GM21390 (cell line): ENCODE results near the gene LRRTM1.

Source experiments
- ATAC-seq: cut with Tn5 transposase; IDR thresholded peaks from one replicate; pipeline ENCODE4 v1.9.1; 2021; ENCODE audit not compliant: unreplicated experiment

LRRTM1 gene

DNA sequence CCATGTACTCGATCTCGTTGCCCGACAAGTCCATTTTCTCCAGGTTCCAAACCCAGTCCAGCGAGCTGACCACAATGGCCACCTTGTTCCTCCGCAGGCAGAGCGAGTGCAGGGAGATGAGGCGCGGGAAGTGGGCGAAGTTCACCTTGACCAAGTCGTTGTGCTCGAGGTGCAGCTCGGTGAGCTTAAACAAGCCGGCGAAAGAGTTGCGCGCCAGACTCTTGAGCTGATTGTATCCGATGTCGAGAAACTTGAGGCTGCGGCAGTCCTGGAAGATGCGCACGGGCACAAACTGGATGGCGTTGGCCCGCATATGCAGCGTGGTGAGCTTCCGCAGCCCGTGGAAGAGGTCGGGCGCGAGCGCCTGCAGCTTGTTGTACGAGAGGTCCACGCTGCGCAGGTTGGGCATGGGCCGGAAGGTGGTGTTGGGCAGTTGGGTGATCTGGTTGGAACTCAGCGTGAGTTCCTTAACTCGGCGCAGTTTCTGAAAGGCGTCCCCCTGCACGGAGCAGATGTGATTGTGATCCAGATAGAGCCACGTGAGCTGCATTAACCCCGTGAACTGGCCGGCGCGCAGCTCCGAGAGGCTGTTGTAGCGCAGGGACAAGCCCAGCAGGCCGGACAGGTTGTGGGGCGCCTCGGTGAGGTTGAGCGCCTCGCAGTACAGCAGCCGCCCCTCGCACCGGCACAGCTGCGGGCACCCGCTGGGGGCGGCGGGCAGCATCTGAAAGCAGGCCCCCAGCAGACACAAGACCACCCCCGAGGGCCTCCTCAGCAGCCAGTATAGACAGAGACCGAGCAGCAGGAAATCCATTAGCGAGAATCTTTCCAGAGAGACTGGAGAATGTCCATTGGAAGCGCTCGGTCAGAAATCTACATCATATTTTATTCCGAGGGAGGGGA lies 1.3 kb downstream of the LRRTM1 start:
- no peak for ATAC-seq

DNA sequence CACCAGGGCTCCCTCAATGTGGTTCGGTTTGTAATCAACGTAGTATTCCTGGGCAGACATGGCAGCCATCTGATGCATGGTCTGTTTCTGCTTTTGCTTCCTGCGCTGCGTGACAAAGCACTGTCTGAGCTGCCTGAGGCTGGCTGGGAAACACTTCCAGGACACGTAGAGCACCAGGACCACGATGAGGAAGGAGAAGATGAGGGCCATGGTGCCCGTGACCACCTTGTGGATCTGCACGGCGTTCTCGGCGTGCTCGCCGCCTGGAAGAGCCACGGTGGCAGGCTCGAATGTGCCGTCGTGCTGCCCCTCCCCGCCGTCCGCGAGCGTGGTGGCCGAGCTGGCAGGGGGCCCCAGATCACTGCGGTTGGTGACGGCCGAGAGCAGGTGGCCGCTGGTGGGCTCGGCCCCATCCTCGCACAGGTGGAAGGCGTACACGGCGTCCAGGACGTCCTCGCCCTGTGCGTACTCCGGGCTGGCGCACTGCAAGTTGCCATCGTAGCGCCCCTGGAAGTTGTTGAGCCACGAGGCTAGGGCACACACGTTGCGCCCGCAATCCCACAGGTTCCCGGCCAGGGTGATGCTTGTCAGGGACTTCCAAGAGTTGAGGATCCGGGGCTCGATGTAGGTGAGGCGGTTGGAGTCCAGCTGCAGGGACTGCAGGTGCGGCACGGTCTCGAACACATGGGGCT lies 2.1 kb downstream of the LRRTM1 start:
- no peak for ATAC-seq

DNA sequence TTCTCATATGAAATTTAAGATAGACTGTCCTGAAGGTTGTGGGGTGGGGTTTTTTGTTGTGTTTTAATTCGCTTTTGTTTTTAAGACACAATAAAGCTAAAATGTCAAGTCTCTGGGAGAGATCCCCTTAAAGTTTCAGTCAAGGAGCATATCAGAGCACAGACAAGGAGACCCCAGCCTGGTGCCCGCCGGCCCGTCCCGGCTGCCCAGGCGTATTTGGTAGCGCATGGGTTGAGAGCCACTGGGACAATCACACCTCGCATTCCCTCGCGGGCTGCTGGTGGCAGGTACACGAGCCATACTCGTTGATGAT lies 2.6 kb downstream of the LRRTM1 start:
- ATAC-seq, result no peak

DNA sequence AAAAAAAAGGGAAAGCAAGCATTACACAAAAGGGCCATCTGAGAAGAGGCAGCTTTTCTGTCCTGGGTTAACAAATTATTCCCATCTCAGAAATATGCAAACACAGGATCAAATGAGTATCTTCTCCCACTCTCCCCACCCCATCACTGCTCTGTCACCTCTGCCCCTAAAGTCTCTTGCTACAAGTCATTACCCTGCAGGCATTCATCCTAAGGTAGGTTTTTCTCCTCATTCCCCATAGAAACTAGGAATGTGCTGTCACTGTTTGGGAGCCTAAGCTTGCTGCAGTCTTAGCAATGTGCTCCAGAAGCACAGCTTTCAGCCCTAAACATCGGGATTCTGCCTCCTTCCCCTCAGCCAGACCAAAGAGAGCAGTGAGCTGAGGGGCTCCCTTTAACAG lies 3.6 kb downstream of the LRRTM1 start:
- ATAC-seq, result no peak

DNA sequence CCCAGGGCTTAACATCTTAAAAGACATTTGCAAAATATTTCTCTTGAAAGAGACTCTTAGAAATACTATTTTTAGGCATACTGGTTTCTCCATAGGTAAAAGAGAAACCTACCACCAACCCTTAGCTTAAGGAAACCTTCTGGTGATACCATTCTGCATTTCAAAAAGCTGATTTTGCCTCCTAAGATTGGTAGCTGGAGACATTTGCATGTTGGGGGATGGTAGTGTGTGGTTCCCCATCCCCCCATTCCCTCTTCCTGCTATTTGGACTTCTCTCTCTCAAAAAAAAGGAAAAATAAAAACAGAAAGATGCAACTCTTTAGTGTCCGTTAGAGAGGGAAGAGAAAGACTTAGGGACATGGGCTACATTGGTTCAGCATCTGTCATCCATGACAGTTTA lies 4.2 kb downstream of the LRRTM1 start:
- no peak for ATAC-seq

DNA sequence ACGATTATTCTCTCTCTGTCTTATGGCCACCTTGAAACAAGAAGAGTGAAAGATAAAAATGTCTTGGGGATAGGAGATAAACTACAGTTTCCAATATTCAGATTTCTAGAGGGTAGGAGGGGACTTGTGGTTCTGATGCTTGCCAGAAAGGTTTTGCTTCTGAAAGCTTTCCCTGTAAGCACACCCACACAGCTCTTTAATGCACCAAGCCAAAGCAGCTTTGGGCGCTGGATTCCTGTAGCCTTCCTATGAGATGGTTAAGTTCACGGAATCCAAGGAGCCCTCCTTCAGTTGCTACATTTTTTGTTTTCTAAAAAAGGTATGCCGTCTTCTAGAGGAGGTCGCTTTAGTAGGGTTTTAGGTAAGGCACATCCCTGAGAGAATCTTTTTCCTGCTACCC lies 4.9 kb downstream of the LRRTM1 start:
- ATAC-seq, result no peak

DNA sequence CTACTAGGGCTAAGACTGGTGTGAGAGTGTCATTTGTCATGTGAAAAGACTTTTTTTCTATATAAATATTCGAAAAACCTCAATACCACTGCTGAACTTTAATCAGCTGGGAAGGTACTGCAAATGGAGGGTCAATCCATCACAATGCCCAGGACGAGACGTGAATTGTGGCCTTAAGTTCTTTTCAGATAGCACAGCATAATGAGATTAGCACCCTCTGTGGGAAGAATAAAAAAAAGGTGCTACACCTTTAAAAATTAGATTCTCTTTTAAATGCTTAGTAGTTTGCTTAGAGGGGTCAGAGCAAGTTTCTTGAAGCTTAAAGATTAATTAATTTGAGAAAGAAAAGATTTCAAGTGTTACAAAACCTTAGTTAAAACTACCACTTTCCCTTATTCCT lies 5.6 kb downstream of the LRRTM1 start:
- ATAC-seq, result no peak

DNA sequence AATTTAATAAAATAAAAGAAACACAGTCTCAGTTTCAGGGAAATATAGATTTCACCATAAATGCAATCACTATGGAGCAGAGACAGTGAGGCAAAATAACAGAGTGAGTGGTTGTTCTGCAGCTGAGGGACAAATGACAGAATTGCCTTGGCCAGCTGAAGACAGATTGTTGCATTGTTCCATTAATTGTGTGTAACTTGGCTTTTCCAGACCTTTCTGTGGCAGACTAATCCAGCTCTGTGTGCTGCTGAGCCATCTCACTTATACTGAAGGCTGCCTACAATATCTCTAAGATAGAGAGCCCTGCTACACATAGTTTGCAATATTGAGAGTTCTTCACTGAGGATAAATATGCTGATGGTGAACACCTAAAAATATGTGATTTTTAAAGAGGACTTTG lies 11.5 kb downstream of the LRRTM1 start:
- ATAC-seq, result no peak

DNA sequence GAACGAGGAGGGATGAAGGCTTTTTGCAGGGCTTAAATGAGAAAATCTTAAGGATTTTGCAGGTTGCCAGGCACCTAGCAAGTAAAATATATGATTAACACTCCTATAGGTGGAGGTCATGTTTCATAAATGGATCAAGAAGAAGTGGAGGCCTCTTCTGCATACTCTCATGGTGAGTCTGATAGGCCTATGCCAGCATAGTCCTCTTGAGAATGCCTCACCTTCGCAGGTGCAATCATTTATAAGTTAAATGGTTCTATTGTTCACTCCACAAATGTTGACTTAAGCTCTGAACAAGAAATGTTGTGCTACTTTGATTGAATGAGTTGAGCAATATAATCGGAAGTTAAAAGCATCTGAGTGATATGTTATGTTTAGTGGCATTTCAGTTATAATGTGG lies 12.1 kb downstream of the LRRTM1 start:
- no peak for ATAC-seq

DNA sequence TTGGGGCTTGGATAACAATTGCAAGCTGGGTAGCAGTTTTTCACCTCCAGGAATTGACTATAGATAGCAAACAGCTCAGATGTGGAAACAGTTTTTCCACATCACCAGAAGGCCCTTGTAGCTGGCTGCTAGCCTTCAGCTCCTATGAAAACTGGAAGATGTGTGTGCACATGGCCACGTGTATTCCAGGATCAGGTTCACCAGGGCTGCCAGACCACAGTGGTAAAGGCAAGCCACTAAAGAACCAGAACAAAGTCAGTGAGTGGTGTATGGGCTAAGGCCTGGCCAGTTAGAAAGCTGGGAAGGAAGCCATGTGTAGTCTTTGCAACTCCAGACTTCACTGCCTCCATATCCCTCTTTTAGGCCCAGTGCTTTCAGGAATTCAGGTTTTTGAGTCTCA lies 12.9 kb downstream of the LRRTM1 start:
- no peak for ATAC-seq

DNA sequence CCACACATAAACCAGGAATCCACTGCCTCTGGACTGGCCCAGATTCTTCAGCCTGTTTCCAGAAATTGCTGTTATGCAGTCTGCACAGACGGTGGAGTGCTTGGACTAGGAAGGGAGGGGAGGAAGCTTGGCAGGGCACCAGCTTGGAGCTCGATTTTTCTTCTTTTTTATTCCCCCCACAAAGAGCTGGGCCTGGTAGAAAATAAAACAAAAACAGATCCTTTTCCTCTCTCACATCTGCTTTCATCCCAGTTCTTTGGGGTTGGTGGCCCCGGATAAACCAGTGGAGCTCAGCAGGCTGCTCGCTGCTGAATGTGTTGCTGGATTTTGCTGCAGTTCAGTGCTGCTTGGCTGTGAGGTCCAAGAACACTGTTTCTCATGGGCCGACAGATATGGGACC lies 16.0 kb downstream of the LRRTM1 start:
- no peak for ATAC-seq

DNA sequence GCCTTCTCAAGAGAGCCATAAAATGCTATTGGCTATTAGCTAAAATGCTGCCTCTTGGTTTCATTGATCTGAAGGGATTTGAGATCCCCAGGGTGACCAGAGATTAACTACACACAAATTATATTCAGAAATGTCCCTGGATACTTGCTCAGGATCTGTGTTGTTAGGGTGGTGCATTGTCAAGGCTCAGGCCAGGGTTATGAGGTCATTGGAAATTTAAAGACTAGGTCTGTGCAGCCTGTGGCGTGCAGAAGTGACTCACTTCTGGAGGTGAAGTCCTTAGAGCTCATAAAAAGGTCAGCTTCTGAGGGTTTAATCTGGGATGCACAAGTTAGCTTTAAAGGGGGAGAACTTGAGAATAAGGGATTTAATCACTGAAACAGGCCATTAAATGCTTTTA lies 23.5 kb downstream of the LRRTM1 start:
- no peak for ATAC-seq

DNA sequence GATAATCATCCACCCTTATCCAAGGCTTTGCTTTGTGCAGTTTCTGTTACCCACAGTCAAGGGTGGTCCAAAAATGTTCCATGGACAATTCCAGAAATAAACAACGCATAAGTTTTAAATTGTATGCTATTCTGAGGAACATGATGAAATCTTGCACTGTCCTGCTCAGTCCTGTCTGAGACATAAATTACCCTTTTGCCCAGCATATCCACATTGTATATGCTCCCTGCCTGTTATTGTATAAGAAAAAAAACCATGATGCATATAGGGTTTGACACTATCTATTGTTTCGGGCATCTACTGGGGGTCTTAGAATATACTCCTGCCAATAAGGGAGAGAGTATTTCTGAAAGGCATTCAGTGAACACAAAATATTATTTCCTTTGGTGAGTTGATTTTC lies 24.0 kb downstream of the LRRTM1 start:
- ATAC-seq, result no peak

DNA sequence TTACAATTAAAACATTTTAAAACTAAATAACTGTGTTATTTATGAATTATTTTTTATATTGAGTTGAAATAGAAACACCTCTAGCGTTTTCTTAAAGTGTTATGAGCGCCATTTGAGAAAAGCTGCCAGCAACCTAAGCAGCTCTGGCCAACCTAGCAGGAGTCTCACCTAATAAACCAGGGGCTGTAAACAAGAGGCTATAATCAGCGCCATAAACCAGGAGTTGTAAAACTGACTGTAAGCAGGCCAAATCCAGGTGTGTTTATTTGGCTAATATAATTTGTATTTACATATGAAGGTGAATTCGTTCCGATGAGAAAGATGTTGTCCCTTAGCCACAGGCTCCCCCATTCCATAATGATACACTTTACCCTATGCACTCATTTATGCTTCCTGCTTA lies 34.7 kb downstream of the LRRTM1 start:
- ATAC-seq, result no peak

DNA sequence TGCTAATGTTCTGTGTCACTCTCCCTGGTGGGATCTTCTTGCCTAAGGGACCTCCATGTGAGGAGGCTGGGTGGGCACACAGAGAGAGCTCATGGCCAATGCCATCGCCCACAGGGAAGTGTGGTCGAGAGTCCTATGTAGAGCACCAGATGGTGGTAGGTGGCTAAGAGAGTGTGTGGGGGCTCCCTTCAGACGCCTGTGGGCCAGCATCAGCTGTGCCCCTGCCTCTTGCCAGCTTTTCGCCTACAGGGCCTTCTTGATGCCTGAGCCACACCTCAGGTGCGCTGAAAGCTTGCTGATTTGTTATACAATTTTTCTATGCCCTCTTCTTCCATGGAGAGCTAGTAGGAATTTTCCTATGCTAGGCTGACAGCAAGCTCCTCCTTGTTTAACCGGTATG lies 38.3 kb downstream of the LRRTM1 start:
- no peak for ATAC-seq

DNA sequence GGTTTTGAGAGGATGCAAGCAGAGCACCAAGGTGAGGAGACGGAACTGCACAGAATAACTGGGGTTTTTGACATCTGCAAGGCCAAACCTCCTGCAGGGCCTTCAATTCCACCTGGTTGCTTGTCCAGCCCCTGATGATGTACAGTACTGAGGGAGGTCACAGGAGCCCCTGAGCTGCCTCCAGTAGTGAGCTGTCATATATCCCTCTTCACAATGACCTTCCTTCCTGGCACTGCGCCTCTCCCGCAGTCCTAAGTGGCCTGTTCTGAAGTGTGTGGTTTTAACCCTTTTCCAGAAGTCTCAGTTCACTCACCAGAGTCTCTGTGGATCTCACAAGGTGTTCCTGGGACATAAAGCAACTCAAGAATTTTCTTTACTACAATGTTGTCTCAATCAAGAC lies 45.3 kb downstream of the LRRTM1 start:
- no peak for ATAC-seq

DNA sequence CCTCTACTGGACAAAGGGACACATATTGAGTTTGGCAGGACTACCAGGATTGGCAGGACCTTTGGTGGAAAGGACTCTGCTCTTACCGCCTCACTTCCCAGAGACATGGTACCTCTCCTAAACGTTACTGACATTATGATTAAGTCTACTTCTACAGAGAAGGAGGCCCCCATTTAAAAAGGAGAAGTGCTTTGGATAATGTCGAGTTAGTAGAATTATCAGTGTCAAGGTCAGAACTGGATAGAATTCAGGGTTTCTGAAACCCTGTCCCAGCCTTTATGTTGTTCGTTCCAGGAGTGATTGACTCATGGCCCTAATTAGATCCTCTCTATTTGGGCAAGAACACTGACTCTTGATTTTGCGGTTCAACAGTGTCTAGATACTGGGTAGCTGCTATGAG lies 45.8 kb downstream of the LRRTM1 start:
- ATAC-seq, result no peak

DNA sequence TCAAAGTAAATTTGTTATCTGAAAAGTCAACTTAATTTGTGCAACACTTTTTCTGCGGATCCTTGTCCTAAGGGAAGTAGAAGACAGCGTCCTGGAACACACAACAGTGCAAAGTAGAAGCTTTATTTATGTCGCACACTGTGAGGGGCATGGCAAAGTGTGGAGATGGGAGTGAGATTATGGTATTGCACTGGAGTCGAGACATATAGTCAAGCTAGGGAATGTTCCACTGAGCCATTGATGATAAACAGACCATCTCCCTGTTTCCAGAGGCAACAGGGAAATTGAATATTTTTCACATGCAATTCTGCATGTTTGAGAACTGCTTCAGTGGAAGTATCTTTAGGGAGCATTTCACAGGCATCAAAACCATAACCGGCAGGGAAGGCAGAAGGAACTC lies 46.2 kb downstream of the LRRTM1 start:
- ATAC-seq, result no peak

DNA sequence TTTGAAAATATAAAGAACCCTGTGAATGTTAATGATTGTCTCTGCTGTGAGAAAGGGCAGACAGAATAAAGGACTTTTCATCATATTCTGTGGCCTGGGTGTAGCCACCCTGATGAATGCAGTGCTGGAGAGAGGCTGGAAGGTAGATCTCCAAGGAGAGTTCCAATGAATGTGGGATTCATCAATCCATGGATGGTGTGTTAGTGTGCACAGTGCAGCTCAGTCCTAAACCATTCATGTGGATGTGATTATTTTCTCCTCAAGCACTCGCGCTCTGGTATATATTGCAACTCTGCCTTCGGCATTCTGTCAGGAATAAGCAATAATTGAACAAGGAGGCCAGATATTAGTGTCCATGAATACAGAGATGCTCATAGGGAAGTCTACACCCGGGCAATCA lies 47.1 kb downstream of the LRRTM1 start:
- no peak for ATAC-seq

DNA sequence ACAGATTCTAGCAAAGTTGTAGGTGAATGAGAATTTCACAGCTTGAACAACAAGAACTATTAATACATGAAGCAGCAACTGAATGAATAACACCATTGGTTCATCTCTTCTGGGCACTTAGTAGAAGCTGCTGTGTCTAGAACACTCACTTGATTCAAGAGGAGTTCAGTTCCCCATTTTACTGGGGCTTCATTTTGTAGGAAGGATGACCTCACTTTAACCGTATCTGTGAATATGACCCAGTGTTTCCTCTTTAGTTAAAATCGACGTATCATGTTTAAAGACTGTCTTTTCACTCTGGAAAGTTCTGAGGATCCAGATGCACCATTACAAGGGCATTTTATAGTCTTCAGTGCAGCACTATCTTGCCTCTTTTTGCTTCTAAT lies 47.8 kb downstream of the LRRTM1 start:
- no peak for ATAC-seq

DNA sequence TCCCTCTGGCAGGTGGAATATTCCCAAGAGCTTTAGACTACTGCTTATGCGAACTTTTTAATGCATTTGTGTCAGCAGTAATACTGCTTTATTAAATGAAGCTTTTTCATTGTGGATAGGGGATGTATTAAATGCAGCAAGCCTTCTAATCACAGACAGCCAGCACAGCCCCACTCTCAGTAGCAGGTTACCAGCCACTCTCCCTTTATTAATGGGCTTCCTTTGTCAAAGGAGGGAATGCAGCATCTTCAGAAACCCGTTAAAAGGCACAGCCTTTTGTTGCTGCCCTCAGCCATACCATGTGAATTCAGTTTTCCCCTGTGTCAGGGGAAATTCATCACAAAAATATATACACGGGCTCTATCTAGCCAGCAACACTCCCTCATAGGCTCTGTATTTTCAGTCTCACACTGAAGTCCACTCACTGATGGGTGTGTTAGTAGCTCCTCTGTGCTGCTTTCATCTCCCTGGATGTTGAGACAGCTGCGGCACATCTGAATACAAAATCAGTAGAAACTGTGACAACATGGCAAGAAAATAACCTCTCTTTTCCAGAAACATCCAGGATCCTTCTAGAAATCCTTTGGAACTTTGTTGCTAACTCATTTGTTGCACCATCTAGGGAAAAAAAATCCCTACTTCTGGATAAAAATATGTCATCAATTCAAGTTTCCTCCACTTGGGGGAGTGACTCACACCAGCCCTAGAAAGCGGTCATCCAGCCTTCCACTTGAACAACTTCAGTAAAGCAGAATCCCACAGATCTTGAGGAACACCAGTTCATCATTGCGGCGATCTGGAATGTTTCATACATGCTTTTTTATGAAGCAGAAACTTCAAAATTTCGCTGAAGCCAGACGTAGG lies 48.4 kb downstream of the LRRTM1 start:
- no peak for ATAC-seq
